Glutamatergic neuron (in vitro differentiated cells): ENCODE measurements around the gene SARM1. TPM values are rescaled to one million over a fixed set of nuclear protein-coding genes. Genes with fewer than 3 reads are reported as not detected.
"Not testable (repeated sequence)": the region's sequence is repeated elsewhere in the genome, so short reads cannot be mapped to it uniquely, and the experiment has no call there.

ENCODE experiments used
- DNase-seq: peaks from one replicate; pipeline ENCODE4 v3.0.0; 2022
- H3K27ac Mint-ChIP-seq: one replicate; pipeline ENCODE4 v1.8.0; 2020; ENCODE audit warnings: mild to moderate bottlenecking, mixed read lengths, inconsistent platforms; ENCODE audit not compliant: unreplicated experiment
- H3K27me3 Mint-ChIP-seq: one replicate; pipeline ENCODE4 v1.8.0; 2020; ENCODE audit warnings: mild to moderate bottlenecking, moderate library complexity, mixed read lengths, inconsistent platforms; ENCODE audit not compliant: unreplicated experiment
- H3K36me3 Mint-ChIP-seq: one replicate; pipeline ENCODE4 v1.8.0; 2020; ENCODE audit warnings: mild to moderate bottlenecking, mixed read lengths, inconsistent platforms; ENCODE audit not compliant: unreplicated experiment
- H3K4me1 Mint-ChIP-seq: one replicate; pipeline ENCODE4 v1.8.0; 2020; ENCODE audit warnings: mild to moderate bottlenecking, low read depth, mixed read lengths, inconsistent platforms; ENCODE audit not compliant: unreplicated experiment
- H3K4me3 Mint-ChIP-seq: one replicate; pipeline ENCODE4 v1.8.0; 2020; ENCODE audit warnings: mild to moderate bottlenecking, mixed read lengths, inconsistent platforms; ENCODE audit not compliant: unreplicated experiment
- H3K9me3 Mint-ChIP-seq: one replicate; pipeline ENCODE4 v1.8.0; 2020; ENCODE audit warnings: mild to moderate bottlenecking, moderate library complexity, mixed read lengths, inconsistent platforms; ENCODE audit not compliant: unreplicated experiment
- total RNA-seq: library from RNA; stranded (reverse); fragmentation: NEBNext Ultra II Directional; extraction: Animal tissue kit (Norgen Biotek cat#: 25700); gene quantifications from one replicate; pipeline ENCODE4 v1.2.1, GENCODE V29; 2021; ENCODE audit not compliant: unreplicated experiment
- TF ChIP-seq, protein P1 (sequence below): fragments of 200-600 bp; sonication (generic); IDR thresholded peaks from one replicate; pipeline ENCODE4 v1.5.0; 2021; ENCODE audit not compliant: partially characterized antibody, unreplicated experiment

The SARM1 gene
- total RNA-seq, 1 donor from 2014 or later = 100 TPM

DNA sequence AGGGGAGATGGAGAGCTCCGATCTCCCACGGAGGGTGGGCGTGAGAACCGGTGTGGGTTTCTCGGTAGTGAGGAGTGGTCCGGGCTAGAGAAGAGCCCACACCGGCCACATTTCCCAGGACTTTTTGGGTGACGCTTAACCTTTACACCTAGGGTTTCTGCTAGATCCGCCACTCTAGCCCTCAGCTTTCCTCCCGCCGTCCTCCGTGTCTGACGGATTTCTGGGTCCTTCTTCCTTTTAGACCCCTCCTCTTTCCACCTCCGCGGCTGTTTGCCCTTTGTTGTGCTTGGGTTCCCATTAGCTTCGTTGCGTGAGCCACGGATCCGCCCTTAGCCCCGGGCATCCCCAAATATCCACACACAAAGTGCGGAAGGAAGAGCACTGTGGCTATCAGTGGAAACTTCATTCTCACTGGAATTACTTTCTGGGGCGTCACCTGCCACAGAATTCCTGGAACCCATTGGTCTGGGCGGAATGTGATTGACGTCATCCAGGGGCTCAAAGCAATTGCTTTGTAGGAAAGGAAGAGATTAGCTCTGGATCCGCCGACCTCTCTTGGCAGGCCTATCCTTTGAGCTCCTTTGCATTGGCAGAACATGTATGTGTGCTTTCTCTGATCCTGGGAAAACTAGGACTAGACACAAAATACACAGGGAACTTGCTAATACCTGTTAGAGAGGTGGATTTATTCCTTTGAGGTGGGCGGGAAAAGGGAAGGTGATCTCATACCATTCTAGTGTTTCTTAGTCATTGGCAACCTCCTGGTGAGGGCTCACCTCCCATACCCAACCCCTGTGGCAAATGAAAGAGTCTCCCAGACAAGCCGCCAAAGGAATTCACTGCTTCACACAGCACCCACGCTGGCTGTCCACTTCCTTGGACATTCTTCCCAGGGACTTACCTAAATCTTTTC is 35.3 kb upstream of the SARM1 start:
- Mint-ChIP-seq H3K27ac (peak overlapping the region; percentile 99), H3K4me3 (peak overlapping the region; percentile 99), H3K27me3 (peaks cover 12% of the 10 kb centered on the region), H3K9me3 (peaks cover 20% of the 10 kb centered on the region), H3K36me3 (no peaks in the 10 kb centered on the region), H3K4me1 (peaks cover 14% of the 10 kb centered on the region)
- peak; percentile 56 for DNase-seq
- TF ChIP-seq, protein P1, sequence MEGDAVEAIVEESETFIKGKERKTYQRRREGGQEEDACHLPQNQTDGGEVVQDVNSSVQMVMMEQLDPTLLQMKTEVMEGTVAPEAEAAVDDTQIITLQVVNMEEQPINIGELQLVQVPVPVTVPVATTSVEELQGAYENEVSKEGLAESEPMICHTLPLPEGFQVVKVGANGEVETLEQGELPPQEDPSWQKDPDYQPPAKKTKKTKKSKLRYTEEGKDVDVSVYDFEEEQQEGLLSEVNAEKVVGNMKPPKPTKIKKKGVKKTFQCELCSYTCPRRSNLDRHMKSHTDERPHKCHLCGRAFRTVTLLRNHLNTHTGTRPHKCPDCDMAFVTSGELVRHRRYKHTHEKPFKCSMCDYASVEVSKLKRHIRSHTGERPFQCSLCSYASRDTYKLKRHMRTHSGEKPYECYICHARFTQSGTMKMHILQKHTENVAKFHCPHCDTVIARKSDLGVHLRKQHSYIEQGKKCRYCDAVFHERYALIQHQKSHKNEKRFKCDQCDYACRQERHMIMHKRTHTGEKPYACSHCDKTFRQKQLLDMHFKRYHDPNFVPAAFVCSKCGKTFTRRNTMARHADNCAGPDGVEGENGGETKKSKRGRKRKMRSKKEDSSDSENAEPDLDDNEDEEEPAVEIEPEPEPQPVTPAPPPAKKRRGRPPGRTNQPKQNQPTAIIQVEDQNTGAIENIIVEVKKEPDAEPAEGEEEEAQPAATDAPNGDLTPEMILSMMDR = no peak

DNA sequence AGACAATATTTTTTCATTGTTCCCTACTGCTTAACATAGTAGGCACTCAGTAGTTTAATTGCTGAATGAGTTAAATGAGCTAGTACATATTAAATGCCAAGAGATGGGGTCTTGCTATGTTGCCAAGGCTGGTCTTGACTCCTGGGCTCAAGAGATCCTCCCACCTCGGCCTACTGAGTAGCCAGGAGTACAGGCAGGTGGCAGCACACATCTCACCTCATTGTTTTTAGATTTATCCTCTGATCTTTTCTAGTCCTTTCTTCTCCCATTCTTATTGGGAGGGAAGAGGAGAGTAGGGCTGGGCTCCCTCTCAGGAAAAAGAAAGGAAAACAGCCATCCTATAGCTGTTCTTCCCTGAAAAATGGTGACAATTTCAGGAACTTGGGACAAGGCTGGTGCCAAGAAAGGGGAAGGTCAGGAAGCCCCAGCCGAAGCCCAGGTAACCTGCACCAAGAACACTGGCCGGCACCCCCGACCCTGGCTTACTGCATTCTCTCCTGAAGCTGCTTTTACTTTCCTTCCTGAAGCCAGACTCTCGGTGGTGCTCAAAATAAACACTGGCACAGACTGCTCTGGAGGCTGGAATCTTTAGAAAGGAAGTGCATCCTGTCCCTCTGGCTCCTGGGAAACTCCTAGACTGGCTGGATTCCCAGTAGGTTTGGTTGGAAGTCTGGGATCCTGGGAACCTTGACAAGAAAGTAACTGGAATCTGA is 33.3 kb upstream of the SARM1 start:
- no peak for DNase-seq
- TF ChIP-seq, protein P1 = no peak
- H3K27ac Mint-ChIP-seq = peak overlapping the region; percentile 64
- peaks cover 14% of the 10 kb centered on the region for H3K4me1 Mint-ChIP-seq
- H3K4me3 Mint-ChIP-seq = peak overlapping the region; percentile 99
- no peaks in the 10 kb centered on the region for H3K36me3 Mint-ChIP-seq
- H3K9me3 Mint-ChIP-seq = peaks cover 20% of the 10 kb centered on the region
- H3K27me3 Mint-ChIP-seq = peaks cover 12% of the 10 kb centered on the region

DNA sequence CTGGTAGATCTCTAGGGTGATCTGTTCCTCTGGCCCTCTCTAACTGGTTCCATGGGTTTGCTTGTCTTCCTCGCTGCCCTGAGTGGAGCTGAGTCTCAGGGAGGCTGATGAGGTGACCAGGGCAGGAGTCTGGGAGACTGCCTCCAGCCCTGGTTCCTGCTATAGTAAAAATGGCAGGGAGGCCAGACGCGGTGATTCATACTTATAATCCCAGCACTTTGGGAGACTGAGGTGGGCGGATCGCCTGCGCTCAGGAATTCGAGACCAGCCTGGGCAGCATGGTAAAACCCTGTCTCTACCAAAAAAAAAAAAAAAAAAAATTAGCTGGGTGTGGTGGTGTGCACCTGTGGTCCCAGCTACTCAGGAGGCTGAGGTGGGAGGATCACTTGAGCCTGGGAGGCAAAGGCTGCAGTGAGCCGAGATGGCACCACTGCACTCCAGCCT is 32.7 kb upstream of the SARM1 start:
- Mint-ChIP-seq H3K9me3 (peaks cover 20% of the 10 kb centered on the region), H3K27ac (peak overlapping the region; percentile 50), H3K4me1 (peaks cover 13% of the 10 kb centered on the region), H3K27me3 (peaks cover 12% of the 10 kb centered on the region), H3K4me3 (peak overlapping the region; percentile 46)
- H3K36me3 Mint-ChIP-seq, DNase-seq: not testable (repeated sequence)

DNA sequence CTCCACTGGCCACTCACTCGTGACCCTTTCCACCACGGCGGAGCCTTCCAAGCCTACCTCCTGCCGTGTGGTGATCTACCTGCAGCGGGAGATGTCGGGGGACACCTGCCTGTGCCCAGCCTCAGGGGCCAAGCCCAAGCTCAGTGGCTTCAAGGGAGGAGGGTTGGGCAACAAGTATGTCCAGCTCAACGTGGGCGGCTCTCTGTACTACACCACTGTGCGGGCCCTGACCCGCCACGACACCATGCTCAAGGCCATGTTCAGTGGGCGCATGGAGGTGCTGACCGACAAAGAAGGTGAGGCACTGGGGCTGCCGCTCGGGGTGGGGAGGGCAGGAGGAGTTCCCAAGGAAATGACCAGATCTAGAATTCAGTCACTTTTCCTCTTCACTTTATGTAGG is 32.1 kb upstream of the SARM1 start:
- H3K4me1 Mint-ChIP-seq = peaks cover 8% of the 10 kb centered on the region
- no peak for DNase-seq
- H3K27me3 Mint-ChIP-seq = peaks cover 10% of the 10 kb centered on the region
- TF ChIP-seq, protein P1 = no peak
- peaks cover 15% of the 10 kb centered on the region for H3K9me3 Mint-ChIP-seq
- peak overlapping the region; percentile 12 for H3K27ac Mint-ChIP-seq
- no peaks in the 10 kb centered on the region for H3K36me3 Mint-ChIP-seq
- peak overlapping the region; percentile 20 for H3K4me3 Mint-ChIP-seq

DNA sequence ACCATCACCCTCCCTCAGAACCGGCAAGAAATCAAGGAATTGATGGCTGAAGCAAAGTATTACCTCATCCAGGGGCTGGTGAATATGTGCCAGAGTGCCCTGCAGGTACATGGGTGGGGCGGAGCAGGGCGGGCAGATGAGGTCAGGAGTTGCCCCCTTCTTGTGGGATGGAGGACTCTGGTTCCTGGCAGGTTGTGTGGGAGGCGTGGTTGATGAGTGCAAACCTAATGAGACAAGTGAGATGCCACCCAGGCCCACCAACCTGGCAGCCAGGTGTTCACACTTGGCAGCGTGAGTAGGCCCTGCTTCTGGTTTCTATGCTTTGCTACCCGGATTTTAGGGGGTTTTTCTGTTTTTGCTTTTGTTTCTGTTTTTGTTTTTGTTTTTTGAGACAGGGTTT is 31.1 kb upstream of the SARM1 start:
- DNase-seq = no peak
- TF ChIP-seq, protein P1 = no peak
- H3K4me3 Mint-ChIP-seq = no peak overlapping the region
- no peak overlapping the region for H3K27ac Mint-ChIP-seq
- peaks cover 5% of the 10 kb centered on the region for H3K27me3 Mint-ChIP-seq
- no peaks in the 10 kb centered on the region for H3K36me3 Mint-ChIP-seq
- H3K4me1 Mint-ChIP-seq = peaks cover 5% of the 10 kb centered on the region
- H3K9me3 Mint-ChIP-seq = peaks cover 10% of the 10 kb centered on the region
